C4-2B (cell line): Measurements from ENCODE around the gene SLC8A1.

Experiments used
- ZFX ChIP-seq: fragments of 450-650 bp; IDR thresholded peaks from 2 replicates; pipeline ENCODE4 v1.6.1; 2017
- TF ChIP-seq, protein P1 (sequence below): fragments of 450-650 bp; conservative IDR thresholded peaks from 2 replicates; pipeline ENCODE4 v1.5.1; 2017; ENCODE audit warnings: mild to moderate bottlenecking

DNA sequence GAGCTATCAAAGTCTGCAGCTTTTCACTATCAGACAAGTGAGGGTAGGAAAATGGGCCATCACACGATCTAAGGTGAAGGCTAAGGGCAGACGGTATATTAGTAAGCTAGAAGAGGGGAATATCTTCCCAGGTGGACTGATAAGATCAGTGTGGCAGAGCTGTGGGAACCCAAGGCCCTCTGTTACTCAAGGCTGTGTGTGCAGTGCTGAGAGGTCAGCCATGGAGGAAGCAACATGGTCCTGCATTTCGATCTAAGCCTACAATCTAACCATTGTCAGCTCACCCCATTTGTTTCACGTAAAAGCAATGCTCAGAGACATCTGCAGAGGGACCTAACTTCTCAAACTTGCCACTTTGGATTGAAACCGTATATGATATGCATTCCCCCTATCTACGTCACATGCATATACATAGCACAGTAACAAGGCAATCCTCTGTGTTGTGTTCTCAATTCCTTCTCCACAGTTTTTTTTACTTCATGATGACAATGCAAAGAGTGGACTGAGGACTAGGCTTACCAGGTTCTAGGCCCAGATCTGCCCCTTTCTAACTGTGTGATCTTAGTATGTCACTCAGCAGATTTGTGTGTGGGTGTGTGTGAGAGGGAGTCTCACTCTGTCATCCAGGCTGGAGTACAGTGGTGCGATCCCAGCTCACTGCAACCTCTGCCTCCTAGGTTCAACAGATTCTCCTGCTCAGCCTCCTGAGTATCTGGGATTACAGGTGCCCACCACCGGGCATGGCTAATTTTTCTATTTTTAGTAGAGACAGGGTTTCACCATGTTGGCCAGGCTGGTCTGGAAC is 45.2 kb downstream of the SLC8A1 start:
- TF ChIP-seq, protein P1, sequence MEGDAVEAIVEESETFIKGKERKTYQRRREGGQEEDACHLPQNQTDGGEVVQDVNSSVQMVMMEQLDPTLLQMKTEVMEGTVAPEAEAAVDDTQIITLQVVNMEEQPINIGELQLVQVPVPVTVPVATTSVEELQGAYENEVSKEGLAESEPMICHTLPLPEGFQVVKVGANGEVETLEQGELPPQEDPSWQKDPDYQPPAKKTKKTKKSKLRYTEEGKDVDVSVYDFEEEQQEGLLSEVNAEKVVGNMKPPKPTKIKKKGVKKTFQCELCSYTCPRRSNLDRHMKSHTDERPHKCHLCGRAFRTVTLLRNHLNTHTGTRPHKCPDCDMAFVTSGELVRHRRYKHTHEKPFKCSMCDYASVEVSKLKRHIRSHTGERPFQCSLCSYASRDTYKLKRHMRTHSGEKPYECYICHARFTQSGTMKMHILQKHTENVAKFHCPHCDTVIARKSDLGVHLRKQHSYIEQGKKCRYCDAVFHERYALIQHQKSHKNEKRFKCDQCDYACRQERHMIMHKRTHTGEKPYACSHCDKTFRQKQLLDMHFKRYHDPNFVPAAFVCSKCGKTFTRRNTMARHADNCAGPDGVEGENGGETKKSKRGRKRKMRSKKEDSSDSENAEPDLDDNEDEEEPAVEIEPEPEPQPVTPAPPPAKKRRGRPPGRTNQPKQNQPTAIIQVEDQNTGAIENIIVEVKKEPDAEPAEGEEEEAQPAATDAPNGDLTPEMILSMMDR: no peak
- no peak for TF ChIP-seq ZFX
